Spleen (tissue), 11 donors: ENCODE data around the gene CBLC. TPM values are rescaled to one million over a fixed set of nuclear protein-coding genes. Genes with fewer than 3 reads are reported as not detected.

Experiments used
- DNase-seq: peaks from one replicate; pipeline ENCODE4 v3.0.0-alpha.2; 2020
- H3K27ac ChIP-seq, 8 donors: fragments of 200-600 bp; sonication (generic) in 7 of 8; 1 replicate in 4 of 8; 2 replicates in 4 of 8; pipeline versions ENCODE4 v1.5.0 to v1.8.0; 2016 to 2021; ENCODE audit warnings: inconsistent platforms in 4 of 8, mild to moderate bottlenecking in 4 of 8, moderate library complexity in 1 of 8
- H3K27me3 ChIP-seq, 7 donors: fragments of 200-600 bp; sonication (generic) in 6 of 7; replicated peaks in 1 of 7; 1 replicate in 4 of 7; 2 replicates in 3 of 7; pipeline versions ENCODE4 v1.5.0 to v1.8.0; 2016 to 2021; ENCODE audit warnings: inconsistent platforms in 3 of 7, mild to moderate bottlenecking in 1 of 7
- H3K36me3 ChIP-seq, 6 donors: fragments of 200-600 bp; sonication (generic) in 5 of 6; 1 replicate in 4 of 6; 2 replicates in 2 of 6; pipeline versions ENCODE4 v1.5.0 to v1.8.0; 2016 to 2021; ENCODE audit warnings: inconsistent platforms in 2 of 6
- H3K4me1 ChIP-seq, 6 donors: fragments of 200-600 bp; sonication (generic) in 5 of 6; 1 replicate in 3 of 6; 2 replicates in 3 of 6; pipeline versions ENCODE4 v1.5.0 to v1.8.0; 2016 to 2021; ENCODE audit warnings: inconsistent platforms in 3 of 6
- H3K4me3 ChIP-seq, 8 donors: fragments of 200-600 bp; sonication (generic) in 7 of 8; 1 replicate in 4 of 8; 2 replicates in 4 of 8; pipeline versions ENCODE4 v1.5.0 to v1.8.0; 2016 to 2021; ENCODE audit warnings: inconsistent platforms in 4 of 8, mild to moderate bottlenecking in 4 of 8, moderate library complexity in 2 of 8
- H3K9me3 ChIP-seq, 8 donors: fragments of 200-600 bp; sonication (generic) in 7 of 8; 1 replicate in 4 of 8; 2 replicates in 4 of 8; pipeline versions ENCODE4 v1.5.0 to v1.8.0; 2016 to 2021; ENCODE audit warnings: inconsistent platforms in 4 of 8
- POLR2A ChIP-seq, 3 donors: fragments of 450-650 bp; IDR thresholded peaks; one replicate each; pipeline ENCODE4 v1.5.1; 2017; ENCODE audit warnings: antibody characterized with exemption in 3 of 3, mild to moderate bottlenecking in 1 of 3
- POLR2AphosphoS5 ChIP-seq, 3 donors: sonication (generic); formaldehyde crosslinking; IDR thresholded peaks; one replicate each; pipeline ENCODE4 v1.5.1; 2017; ENCODE audit warnings: antibody characterized with exemption in 3 of 3
- WGBS, 5 donors: extraction: QIAGEN DNeasy Blood & Tissue Kit in 3 of 5; methylation state at CpG; one replicate each; pipeline versions ENCODE4 v1.1.5 to v1.1.7; 2013 to 2018; 5-methylcytosine and 5-hydroxymethylcytosine counted together
- intact Hi-C: fragments of 100-400 bp; cut with DNase I; formaldehyde crosslinking; loops from one replicate; pipeline ENCODE4 v1.15.0; 2023; ENCODE audit warnings: low total_unique reads
- polyA plus RNA-seq, 3 donors: library from polyadenylated mRNA; stranded (reverse); fragments of 200-250 nt; gene quantifications; one replicate each; pipeline ENCODE4 v1.2.1, GENCODE V29; 2013
- total RNA-seq, 7 donors: library from RNA; depleted of rRNA in 3 of 7; stranded (reverse); fragments of >200 nt in 3 of 7; fragmentation: NEBNext Ultra II Directional in 4 of 7; extraction: Animal tissue kit (Norgen Biotek cat#: 25700) in 4 of 7; gene quantifications; one replicate each; pipeline versions ENCODE4 v1.1.0 to v1.2.1, GENCODE V29; 2016 to 2021
- TF ChIP-seq, protein P1 (sequence below), 11 experiments: fragments of 200-600 bp in 7 of 11; fragments of 450-650 bp in 4 of 11; sonication (generic) in 4 of 11; IDR thresholded peaks in 8 of 11; conservative IDR thresholded peaks in 3 of 11; 1 replicate in 7 of 11; 2 replicates in 4 of 11; pipeline versions ENCODE4 v1.4.0 to v1.8.0; 2016 to 2021; ENCODE audit warnings: antibody characterized with exemption in 11 of 11, inconsistent platforms in 4 of 11, mild to moderate bottlenecking in 1 of 11
- donor health status: healthy with polysubstance abuse.
- donor health status: DM: no; HTN: no; CAD: no; lungs with moderate emphysema.
- donor health status: DM: no; HTN: no; CAD: no.
- donor health status: Bipolar disorder and iron deficiency.
- donor health status: healthy.
- donor health status: DM: no; HTN: no; CAD: no.
- donor health status: DM: yes; HTN: yes; CAD: no.

Gene CBLC
- total and polyA plus RNA-seq, 10 donors: not detected

DNA sequence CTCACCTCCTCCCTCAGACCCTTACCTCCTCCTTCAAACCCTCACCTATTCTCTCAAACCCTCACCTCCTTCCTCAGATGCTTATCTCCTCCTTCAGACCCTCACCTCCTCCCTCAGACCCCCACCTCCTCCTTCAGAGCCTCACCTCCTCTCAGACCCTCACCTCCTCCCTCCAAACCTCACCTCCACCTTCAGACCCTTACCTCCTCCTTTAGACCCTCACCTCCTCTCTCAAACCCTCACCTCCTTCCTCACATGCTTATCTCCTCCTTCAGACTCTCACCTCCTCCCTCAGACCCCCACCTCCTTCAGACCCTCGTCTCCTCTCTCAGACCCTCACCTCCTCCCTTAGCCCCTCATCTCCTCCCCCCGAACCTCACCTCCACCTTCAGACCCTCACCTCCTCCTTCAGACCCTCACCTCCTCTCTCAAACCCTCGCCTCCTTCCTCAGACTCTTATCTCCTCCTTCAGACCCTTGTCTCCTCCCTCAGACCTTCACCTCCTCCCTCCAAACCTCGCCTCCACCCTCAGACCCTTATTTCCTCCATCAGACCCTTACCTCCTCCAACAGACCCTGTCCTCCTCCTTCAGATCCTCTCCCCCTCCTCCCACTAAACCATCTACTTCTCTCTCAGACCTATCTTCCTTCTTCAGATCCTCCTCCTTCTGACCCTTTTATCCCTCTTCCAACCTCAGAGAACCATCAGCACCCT is 31.6 kb upstream of the CBLC start:
- DNase-seq: no peak
- H3K9me3 ChIP-seq: no peaks in the 10 kb centered on the region
- peaks cover 0 to 14% (median 8%) of the 10 kb centered on the region in 6 donors for H3K36me3 ChIP-seq
- TF ChIP-seq POLR2A (IDR thresholded peaks at IDR 0.05): no peak
- no peak for TF ChIP-seq POLR2AphosphoS5 (IDR thresholded peaks at IDR 0.05)
- TF ChIP-seq, protein P1, sequence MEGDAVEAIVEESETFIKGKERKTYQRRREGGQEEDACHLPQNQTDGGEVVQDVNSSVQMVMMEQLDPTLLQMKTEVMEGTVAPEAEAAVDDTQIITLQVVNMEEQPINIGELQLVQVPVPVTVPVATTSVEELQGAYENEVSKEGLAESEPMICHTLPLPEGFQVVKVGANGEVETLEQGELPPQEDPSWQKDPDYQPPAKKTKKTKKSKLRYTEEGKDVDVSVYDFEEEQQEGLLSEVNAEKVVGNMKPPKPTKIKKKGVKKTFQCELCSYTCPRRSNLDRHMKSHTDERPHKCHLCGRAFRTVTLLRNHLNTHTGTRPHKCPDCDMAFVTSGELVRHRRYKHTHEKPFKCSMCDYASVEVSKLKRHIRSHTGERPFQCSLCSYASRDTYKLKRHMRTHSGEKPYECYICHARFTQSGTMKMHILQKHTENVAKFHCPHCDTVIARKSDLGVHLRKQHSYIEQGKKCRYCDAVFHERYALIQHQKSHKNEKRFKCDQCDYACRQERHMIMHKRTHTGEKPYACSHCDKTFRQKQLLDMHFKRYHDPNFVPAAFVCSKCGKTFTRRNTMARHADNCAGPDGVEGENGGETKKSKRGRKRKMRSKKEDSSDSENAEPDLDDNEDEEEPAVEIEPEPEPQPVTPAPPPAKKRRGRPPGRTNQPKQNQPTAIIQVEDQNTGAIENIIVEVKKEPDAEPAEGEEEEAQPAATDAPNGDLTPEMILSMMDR (IDR thresholded peaks at IDR 0.05 in 8 of 11, conservative IDR thresholded peaks at IDR 0.05 in 3 of 11): no peak
- no peak overlapping the region for H3K4me3 ChIP-seq
- H3K4me1 ChIP-seq: peaks cover 50 to 95% (median 83%) of the 10 kb centered on the region in 6 donors
- H3K27ac ChIP-seq: peak overlapping the region; percentile 80 to 99 (median 97)
- H3K27me3 ChIP-seq: no peaks in the 10 kb centered on the region
- intact Hi-C loops: no loop called here
- 61 to 70% (median 67%) methylated on average over 4 of the region's 4 CpGs for WGBS, 5 donors

DNA sequence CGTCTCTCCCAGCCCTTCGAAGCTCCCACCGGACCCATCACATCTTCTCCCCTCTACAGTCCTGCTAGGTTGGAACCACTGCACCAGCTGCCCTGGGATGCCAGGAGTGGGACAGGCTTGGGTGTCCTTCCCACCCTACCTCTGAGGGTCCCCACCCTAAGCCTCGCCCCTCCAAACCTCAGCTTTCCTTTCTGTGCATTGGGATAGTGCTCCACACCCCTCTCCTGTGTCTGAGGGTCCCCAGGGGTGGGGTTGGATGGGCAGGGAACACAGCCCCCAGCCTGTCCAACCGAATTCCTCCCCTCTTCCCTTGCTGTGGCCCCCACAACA is 31.1 kb upstream of the CBLC start:
- Histone ChIP-seq H3K27ac (peak overlapping the region; percentile 80 to 99 (median 97)), H3K36me3 (peaks cover 0 to 19% (median 13%) of the 10 kb centered on the region in 6 donors), H3K27me3 (no peaks in the 10 kb centered on the region), H3K4me3 (peak overlapping the region in 3 of 8 donors; percentile 64 to 85 (median 74)), H3K9me3 (no peaks in the 10 kb centered on the region), H3K4me1 (peaks cover 52 to 95% (median 83%) of the 10 kb centered on the region in 6 donors)
- DNase-seq: no peak
- WGBS, 5 donors: 63 to 82% (median 73%) methylated on average over 5 of the region's 5 CpGs
- TF ChIP-seq POLR2A (IDR thresholded peaks at IDR 0.05): no peak
- TF ChIP-seq, protein P1 (IDR thresholded peaks at IDR 0.05 in 8 of 11, conservative IDR thresholded peaks at IDR 0.05 in 3 of 11): no peak
- TF ChIP-seq POLR2AphosphoS5 (IDR thresholded peaks at IDR 0.05): no peak
- intact Hi-C loops: no loop called here

- 6 to 14% (median 7%) methylated on average over 26 to 34 of the region's 34 CpGs for WGBS, 5 donors
- peaks cover 0 to 25% (median 17%) of the 10 kb centered on the region in 6 donors for H3K36me3 ChIP-seq
- H3K27ac ChIP-seq: peak overlapping the region; percentile 80 to 99 (median 97)
- peaks cover 55 to 95% (median 84%) of the 10 kb centered on the region in 6 donors for H3K4me1 ChIP-seq
- peak overlapping the region; percentile 54 to 85 (median 70) for H3K4me3 ChIP-seq
- H3K9me3 ChIP-seq: no peaks in the 10 kb centered on the region
- peak in 1 of 3 donors; percentile 57 for TF ChIP-seq POLR2A (IDR thresholded peaks at IDR 0.05)
- TF ChIP-seq, protein P1 (IDR thresholded peaks at IDR 0.05 in 8 of 11, conservative IDR thresholded peaks at IDR 0.05 in 3 of 11): no peak
- TF ChIP-seq POLR2AphosphoS5 (IDR thresholded peaks at IDR 0.05): peak; percentile 85 to 92 (median 87)
- peak; percentile 96 for DNase-seq
- intact Hi-C loops: no loop called here
- H3K27me3 ChIP-seq: no peaks in the 10 kb centered on the region
Measured at GRCh38 chr19:44746946-44747738, 30.5 kb upstream of the CBLC start.
